NCI-H1092 treated with DMSO at 0.1 percent for 48 hours (cell line): Measurements from ENCODE around the gene TMEM14C.

Experiments
- DNase-seq: peaks from one replicate; lab custom pipeline; 2025; lab: John Stamatoyannopoulos, UW

Gene TMEM14C

GRCh38 chr6:10722820-10723566 is at the start of gene TMEM14C:
Gene TMEM14C, plus strand, starts transcription at chr6:10723070. Its CDS starts 1,544 bp downstream, at chr6:10724614.
- DNase-seq, result peak; percentile 78

- no peak for DNase-seq
These were observed 46.5 kb upstream of the TMEM14C start for GRCh38 chr6:10676403-10676802.

GRCh38 chr6:10678456-10678855 is 44.4 kb upstream of the TMEM14C start:
- no peak for DNase-seq

DNA sequence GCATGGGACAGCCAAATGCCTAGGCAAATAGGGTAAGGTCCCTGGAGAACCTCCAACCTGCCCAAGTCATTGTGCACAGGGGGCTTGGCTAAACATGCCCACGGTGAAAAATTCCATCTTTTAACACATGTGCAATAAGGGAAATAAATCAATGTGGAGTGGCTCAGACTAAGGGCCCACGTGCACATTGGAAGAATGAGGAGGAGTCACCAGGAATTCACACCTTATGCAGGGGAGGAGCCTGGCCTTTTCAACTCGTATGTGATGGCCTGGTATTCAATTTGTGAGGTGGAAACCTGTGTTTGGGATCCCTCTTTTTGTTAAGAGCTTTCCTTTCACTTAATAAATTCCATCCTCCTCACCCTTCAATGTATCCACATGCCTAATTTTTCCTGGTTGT is 41.1 kb upstream of the TMEM14C start:
- no peak for DNase-seq

GRCh38 chr6:10682355-10682988 is 40.4 kb upstream of the TMEM14C start:
- no peak for DNase-seq

GRCh38 chr6:10684618-10685017 is 38.3 kb upstream of the TMEM14C start:
- no peak for DNase-seq

GRCh38 chr6:10685092-10685915 is 37.6 kb upstream of the TMEM14C start:
- DNase-seq, result no peak

- DNase-seq, result no peak
These were observed 36.0 kb upstream of the TMEM14C start for GRCh38 chr6:10686901-10687300.

DNA sequence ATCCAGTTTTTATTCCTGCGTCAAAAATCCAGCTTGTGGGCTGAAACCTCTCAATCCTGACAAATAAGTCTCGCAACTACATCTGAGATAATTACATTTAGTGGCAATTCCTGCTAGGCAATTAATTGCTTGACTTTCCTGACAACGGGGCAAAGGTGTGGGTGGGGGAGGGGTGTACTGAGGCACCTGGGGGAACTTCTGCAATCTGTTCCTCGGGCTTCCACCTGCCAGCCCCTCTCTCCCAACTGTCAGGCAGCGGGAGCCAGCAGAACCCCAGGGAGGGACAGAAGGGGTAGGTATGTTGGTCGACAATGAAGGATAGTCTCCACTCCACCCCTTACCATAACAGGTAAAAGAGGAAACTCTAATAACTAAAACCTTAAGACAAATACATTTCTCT is 35.3 kb upstream of the TMEM14C start:
- DNase-seq, result no peak

DNA sequence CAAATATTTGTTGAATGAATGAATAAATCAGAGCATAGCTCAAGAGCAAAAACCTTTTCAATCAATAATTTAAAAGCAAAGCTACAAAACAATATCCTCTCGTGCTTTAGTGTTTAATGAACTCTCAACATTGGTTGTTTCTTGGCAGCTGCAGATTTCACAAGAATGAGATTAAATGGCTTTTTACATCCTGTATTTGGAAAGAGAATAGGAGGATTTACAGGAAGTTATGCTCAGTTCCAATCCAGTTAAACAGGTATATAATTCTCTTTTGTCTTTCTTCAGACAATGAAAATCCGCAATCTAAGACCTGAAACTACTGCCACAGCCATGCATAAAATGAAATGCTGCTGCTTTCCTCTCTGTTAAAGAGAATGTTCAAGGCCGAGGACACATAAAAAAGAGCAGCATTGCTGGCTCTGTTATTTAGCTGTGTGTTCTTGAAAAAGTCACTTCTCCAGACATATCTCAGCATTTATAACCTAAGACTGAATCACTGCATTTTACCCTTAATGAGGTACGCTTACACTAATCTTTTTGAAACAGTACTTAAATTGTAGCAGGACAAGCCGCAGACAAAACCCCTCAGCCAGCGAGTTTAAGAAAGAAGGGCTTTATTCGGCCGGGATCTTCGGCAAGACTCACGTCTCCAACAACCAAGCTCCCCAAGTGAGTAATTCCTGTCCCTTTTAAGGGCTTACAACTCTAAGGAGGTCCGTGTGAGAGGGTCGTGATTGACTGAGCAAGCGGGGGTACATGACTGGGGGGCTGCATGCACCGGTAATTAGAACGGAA is 32.0 kb upstream of the TMEM14C start:
- DNase-seq, result peak; percentile 20

DNA sequence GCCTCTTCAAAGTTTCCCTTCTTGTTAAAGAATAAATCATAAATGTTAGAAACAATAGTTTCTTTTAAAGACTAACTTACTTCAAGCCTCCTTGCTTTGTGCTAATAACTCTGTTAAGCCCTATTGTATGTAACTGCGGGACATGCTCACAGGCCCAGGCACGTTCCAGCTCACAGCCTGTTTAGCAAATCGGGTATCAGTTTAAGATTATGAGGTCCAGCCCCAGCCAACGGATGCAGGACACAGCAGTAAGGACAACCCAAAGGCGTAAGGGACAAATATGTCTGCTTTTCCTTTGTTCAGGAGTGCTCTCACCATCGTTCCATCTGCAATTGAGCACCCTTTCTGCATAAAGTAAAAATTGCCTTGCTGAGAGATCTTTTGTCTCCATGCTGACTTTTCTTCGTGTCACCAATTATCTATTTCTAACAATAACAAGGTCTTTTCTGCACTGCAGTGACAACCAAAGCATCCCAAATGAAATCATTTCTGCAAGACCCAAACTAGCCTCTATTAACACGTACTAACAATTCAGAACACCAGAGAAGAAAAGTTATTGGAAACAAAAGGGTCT is 29.8 kb upstream of the TMEM14C start:
- no peak for DNase-seq

- peak; percentile 76 for DNase-seq
These were observed 28.4 kb upstream of the TMEM14C start, which contains the start of the genes C6orf52 and PAK1IP1 for GRCh38 chr6:10694302-10695085. Gene C6orf52, minus strand, starts transcription at chr6:10694616. Its CDS starts 7,066 bp downstream, at chr6:10687550. Gene PAK1IP1, plus strand, starts transcription at chr6:10694972. Its CDS starts 14 bp downstream, at chr6:10694986.

GRCh38 chr6:10695086-10695657 is 27.7 kb upstream of the TMEM14C start:
- no peak for DNase-seq

DNA sequence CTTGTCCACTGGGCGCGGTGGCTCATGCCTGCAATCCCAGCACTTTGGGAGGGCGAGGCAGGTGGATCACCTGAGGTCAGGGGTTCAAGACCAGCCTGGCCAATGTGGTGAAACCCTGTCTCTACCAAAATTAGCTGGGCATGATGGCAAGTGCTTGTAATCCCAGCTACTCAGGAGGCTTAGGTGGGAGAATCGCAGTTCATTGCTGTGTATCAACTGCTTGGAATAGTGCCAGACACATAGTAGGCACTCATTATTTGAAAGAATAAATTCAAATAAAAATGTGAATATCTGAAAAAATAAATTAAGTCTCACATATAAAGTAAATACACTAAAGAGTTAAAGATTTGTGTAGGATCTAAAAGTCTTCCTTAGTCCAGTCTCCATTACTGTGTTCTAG is 26.2 kb upstream of the TMEM14C start:
- DNase-seq, result no peak

DNA sequence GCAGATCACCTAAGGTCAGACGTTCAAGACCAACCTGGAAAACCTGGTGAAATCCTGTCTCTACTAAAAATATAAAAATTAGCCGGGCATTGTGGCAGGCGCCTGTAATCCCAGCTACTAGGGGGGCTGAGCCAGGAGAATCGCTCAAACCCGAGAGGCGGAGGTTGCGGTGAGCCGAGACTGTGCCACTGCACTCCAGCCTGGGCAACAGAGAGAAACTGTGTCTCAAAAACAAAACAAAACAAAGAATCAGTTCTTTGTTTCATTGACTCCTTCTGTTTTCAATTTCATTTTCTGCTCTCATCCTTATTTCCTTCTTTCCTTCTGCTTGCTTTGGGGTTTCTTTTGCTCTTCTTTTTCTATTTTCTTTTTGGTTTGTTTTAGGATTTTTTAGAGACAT is 8.9 kb upstream of the TMEM14C start:
- no peak for DNase-seq

DNA sequence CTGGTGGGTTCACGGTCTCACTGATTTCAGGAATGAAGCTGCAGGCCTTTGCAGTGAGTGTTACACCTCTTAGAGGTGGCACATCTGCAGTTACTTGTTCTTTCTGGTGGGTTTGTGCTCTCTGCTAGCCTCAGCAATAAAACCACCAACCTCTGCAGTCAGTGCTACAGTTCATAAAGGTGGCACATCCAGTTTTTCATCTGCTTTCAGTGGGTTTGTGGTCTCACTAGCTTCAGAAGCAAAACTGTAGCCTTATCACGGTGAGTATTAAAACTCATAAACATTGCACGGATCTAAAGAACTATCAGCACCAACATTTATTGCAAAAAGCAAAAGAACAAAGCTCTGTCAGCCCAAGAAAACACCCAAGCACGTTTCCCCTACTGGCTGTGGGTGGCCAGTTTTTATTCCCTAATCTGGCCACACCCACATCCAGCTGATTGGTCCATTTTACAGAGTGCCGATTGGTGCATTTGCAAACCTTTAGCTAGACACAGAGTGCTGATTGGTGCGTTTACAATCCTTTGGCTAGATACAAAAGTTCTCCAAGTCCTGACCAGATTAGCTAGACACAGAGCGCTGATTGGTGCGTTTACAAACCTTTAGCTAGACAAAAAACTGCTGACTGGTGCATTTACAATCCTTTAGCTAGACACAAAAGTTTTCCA is 3.4 kb upstream of the TMEM14C start:
- no peak for DNase-seq

- no peak for DNase-seq
These were observed 3.0 kb upstream of the TMEM14C start for GRCh38 chr6:10719964-10720264.

DNA sequence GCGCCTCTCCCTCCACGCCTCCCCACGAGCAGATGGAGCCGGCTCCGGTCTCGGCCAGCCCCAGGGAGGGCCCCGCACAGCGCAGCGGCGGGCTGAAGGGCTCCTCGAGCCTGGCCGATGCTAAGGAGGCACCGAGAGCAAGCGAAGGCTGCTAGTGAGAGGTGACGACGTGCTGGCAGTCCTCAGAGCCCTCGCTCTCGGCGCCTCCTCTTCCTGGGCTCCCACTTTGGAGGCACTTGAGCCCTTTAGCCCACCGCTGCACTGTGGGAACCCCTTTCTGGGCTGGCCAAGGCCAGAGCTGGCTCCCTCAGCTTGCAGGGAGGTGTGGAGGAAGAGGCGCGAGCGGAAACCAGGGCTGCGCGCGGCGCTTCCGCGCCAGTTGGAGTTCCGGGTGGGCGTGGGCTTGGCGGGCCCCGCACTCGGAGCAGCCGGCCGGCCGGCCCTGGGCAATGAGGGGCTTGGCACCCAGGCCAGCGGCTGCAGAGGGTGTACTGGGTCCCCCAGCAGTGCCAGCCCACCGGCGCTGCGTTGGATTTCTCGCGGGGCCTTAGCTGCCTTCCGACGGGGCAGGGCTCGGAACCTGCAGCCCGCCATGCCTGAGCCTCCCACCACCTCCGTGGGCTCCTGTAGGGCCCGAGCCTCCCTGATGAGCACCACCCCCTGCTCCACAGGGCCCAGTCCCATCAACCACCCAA is 2.5 kb upstream of the TMEM14C start:
- peak; percentile 15 for DNase-seq
